ENCODE data around the gene PARVA.

GRCh38 chr11:12397931-12398334 is 20.6 kb downstream of the PARVA start:
- TF ChIP-seq RAD21 (IDR thresholded peaks at IDR 0.05; ENCODE audit: low read length) (no peak; the same call in 1 of the 2 replicates), CTCF (conservative IDR thresholded peaks at IDR 0.05; ENCODE audit: low read depth, low read length) (no peak), ELK1 (IDR thresholded peaks at IDR 0.05; ENCODE audit: borderline replicate concordance, low read depth, low read length) (no peak)
